Type B pancreatic cell (in vitro differentiated cells): Measurements from ENCODE around the gene MEIOB. TPM values are rescaled to one million over a fixed set of nuclear protein-coding genes. Genes with fewer than 3 reads are reported as not detected.

Source experiments
- DNase-seq: peaks from one replicate; pipeline ENCODE4 v3.0.0; 2021; ENCODE audit warnings: mixed read lengths; ENCODE audit not compliant: unreplicated experiment; ENCODE audit errors: extremely low spot score
- H3K27ac Mint-ChIP-seq: 2 replicates; pipeline ENCODE4 v1.8.0; 2021; ENCODE audit warnings: mild to moderate bottlenecking, mixed read lengths
- H3K27me3 Mint-ChIP-seq: 2 replicates; pipeline ENCODE4 v1.8.0; 2021; ENCODE audit warnings: mixed read lengths
- H3K36me3 Mint-ChIP-seq: 2 replicates; pipeline ENCODE4 v1.8.0; 2021; ENCODE audit warnings: mixed read lengths
- H3K4me1 Mint-ChIP-seq: one replicate; pipeline ENCODE4 v1.8.0; 2021; ENCODE audit warnings: mixed read lengths; ENCODE audit not compliant: unreplicated experiment
- H3K4me3 Mint-ChIP-seq: 2 replicates; pipeline ENCODE4 v1.8.0; 2021; ENCODE audit warnings: mild to moderate bottlenecking, mixed read lengths
- H3K9me3 Mint-ChIP-seq: 2 replicates; pipeline ENCODE4 v1.8.0; 2021; ENCODE audit warnings: mixed read lengths
- total RNA-seq: library from RNA; stranded (reverse); gene quantifications from 2 replicates; pipeline ENCODE4 v1.2.1, GENCODE V29; 2021; ENCODE audit warnings: low replicate concordance
- TF ChIP-seq, protein P1 (sequence below): fragments of 200-600 bp; sonication (generic); conservative IDR thresholded peaks from 2 replicates; pipeline ENCODE4 v1.5.0; 2021; ENCODE audit warnings: antibody characterized with exemption, mild to moderate bottlenecking

The MEIOB gene
- total RNA-seq, 1 donor from 2014 or later: not detected

- Mint-ChIP-seq H3K27me3 (no peaks in the 10 kb centered on the region), H3K9me3 (no peaks in the 10 kb centered on the region), H3K4me1 (peaks cover 5% of the 10 kb centered on the region), H3K27ac (no peak overlapping the region), H3K36me3 (no peaks in the 10 kb centered on the region), H3K4me3 (no peak overlapping the region)
- TF ChIP-seq, protein P1, sequence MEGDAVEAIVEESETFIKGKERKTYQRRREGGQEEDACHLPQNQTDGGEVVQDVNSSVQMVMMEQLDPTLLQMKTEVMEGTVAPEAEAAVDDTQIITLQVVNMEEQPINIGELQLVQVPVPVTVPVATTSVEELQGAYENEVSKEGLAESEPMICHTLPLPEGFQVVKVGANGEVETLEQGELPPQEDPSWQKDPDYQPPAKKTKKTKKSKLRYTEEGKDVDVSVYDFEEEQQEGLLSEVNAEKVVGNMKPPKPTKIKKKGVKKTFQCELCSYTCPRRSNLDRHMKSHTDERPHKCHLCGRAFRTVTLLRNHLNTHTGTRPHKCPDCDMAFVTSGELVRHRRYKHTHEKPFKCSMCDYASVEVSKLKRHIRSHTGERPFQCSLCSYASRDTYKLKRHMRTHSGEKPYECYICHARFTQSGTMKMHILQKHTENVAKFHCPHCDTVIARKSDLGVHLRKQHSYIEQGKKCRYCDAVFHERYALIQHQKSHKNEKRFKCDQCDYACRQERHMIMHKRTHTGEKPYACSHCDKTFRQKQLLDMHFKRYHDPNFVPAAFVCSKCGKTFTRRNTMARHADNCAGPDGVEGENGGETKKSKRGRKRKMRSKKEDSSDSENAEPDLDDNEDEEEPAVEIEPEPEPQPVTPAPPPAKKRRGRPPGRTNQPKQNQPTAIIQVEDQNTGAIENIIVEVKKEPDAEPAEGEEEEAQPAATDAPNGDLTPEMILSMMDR: no peak
- no peak for DNase-seq
Observed at GRCh38 chr16:1822801-1823200, 49.2 kb downstream of the MEIOB start.

DNA sequence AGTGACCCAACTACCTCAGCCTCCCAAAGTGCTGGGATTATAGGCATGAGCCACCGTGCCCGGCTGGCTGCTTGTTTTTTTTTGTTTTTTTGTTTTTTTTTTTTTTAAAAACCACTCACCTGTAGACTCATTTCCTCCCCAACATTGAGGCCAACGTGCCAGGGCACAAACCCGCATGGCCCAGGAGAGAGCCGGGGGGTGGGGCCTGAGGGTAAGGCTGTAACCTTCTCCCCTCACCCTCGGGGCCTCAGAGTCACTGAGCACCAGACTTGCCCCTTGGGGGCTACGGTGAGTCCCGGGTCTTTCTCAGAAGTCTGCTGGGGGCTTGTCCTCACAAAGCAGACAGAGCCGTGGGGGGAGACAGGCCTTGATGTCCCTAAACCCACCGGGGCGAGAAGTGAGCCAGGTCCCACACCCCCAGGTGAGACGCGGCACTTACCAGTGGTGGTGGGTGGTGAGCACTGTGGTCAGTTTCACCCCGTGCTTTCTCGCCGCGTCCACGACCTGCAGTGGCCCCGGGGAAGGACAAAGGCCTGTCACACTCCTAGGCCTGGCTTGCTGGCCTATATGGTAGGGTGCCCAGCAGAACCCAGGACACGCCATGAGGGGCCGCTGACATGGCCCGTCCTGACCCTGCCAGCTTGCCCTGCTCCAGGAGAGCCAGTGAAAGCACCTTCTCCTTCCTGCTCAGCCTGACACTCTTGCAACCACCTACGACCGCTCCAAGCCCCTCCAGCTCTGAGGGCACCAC lies 49.9 kb downstream of the MEIOB start:
- no peaks in the 10 kb centered on the region for H3K4me1 Mint-ChIP-seq
- no peak for DNase-seq
- no peak overlapping the region for H3K27ac Mint-ChIP-seq
- H3K9me3 Mint-ChIP-seq: no peaks in the 10 kb centered on the region
- no peaks in the 10 kb centered on the region for H3K27me3 Mint-ChIP-seq
- no peak overlapping the region for H3K4me3 Mint-ChIP-seq
- H3K36me3 Mint-ChIP-seq: no peaks in the 10 kb centered on the region
- TF ChIP-seq, protein P1: no peak

DNA sequence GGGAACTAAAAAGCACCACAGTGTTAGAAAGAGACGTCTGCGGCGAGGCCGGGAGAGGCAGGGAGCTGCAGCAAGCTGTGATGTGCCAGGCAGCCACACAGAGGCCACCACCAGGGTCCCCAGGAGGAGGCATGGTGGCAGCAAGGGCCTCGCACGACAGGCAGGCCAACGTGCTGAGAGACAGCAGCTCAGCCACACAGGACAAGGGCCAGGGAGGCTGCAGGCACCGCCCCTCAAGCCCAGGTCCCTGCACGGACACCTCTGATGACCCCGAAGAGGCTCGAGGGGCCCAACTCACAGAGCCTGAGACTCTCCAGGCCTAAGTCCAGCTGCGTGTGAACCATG lies 51.0 kb downstream of the MEIOB start:
- no peak overlapping the region for H3K27ac Mint-ChIP-seq
- no peak overlapping the region for H3K4me3 Mint-ChIP-seq
- H3K36me3 Mint-ChIP-seq: no peaks in the 10 kb centered on the region
- DNase-seq: no peak
- H3K27me3 Mint-ChIP-seq: no peaks in the 10 kb centered on the region
- no peaks in the 10 kb centered on the region for H3K9me3 Mint-ChIP-seq
- TF ChIP-seq, protein P1: no peak
- H3K4me1 Mint-ChIP-seq: no peaks in the 10 kb centered on the region

DNA sequence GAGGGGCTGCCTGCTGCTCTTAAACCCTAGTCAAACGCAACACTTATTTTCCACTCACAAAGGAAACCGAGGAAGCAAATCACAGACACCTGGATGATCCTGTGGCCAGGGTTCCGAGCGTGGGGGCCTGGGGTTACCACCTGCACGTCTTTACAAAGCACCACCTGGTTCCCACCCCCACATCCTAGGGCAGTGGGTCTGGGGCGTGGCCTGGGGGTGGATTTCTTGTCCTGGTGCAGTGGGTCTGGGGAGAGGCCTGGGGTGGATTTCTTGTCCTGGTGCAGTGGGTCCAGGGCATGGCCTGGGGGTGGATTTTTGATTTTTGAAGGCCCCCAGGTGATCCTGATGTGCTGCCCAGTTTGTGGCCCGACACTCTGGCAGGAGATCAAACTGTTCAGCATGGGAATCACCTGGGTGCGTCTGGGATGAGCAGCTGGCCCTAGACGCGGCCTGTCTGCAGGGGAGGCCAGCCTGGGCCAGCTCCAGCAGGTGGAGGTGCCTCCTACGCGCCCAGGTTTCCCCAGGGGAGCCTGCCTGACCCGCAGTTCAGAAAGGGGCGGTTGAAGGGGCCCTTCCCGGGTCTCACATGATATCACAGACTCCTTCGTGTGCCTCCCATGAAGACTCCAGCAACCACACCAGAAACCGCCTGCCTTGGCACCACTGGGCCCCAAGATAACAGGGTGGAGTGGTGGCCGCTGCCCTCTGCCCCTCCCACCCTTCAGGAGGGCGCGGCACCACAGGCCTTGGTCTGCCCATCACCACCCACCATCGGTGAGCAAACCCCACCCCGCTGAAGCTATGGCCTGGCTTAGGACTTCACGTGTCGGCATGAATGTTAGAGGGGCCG lies 51.6 kb downstream of the MEIOB start:
- Mint-ChIP-seq H3K4me1 (no peaks in the 10 kb centered on the region), H3K36me3 (peaks cover 2% of the 10 kb centered on the region), H3K9me3 (no peaks in the 10 kb centered on the region), H3K4me3 (no peak overlapping the region), H3K27ac (no peak overlapping the region), H3K27me3 (no peaks in the 10 kb centered on the region)
- no peak for DNase-seq
- TF ChIP-seq, protein P1: no peak

DNA sequence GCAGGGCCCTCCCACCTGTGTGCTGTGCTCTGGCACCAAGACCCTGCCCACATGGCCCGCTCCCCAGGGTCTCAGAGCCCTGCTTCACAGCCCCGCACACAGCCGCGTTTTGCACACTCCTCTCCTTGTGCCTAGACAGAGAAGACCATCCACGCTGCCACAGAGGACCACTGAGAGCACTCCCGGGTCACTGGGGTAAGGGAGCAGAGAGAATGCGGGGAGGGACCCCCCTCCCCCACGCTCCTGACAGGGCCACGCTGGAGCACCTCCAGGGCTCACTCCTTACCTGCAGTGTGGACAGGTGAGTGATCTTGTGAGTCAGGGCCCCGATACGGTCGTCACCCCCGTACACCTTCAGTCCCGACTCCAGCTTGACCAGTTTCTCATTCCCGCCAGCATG lies 52.4 kb downstream of the MEIOB start:
- DNase-seq: no peak
- Mint-ChIP-seq H3K9me3 (no peaks in the 10 kb centered on the region), H3K36me3 (peaks cover 6% of the 10 kb centered on the region), H3K27ac (no peak overlapping the region), H3K4me1 (no peaks in the 10 kb centered on the region), H3K4me3 (no peak overlapping the region), H3K27me3 (no peaks in the 10 kb centered on the region)
- TF ChIP-seq, protein P1: no peak
